Hepatocyte (in vitro differentiated cells): ENCODE data around the gene CRACR2A. TPM values are rescaled to one million over a fixed set of nuclear protein-coding genes. Genes with fewer than 3 reads are reported as not detected.

Experiments
- DNase-seq: peaks from one replicate; pipeline ENCODE4 v3.0.0-alpha.2; 2016; ENCODE audit warnings: low spot score
- H2AFZ ChIP-seq: fragments of 200-600 bp; sonication (generic); 2 replicates; pipeline ENCODE4 v1.6.0; 2016; ENCODE audit warnings: antibody characterized with exemption, mild to moderate bottlenecking
- H3K27ac ChIP-seq: fragments of 200-600 bp; sonication (generic); 2 replicates; pipeline ENCODE4 v1.5.1; 2016; ENCODE audit warnings: mild to moderate bottlenecking
- H3K27me3 ChIP-seq: fragments of 200-600 bp; sonication (generic); 2 replicates; pipeline ENCODE4 v1.6.1; 2016
- H3K36me3 ChIP-seq: fragments of 200-600 bp; sonication (generic); replicated peaks from 2 replicates; pipeline ENCODE4 v1.5.1; 2016; ENCODE audit warnings: low read depth; ENCODE audit not compliant: insufficient read depth
- H3K4me1 ChIP-seq: fragments of 200-600 bp; sonication (generic); 2 replicates; pipeline ENCODE4 v1.5.1; 2016; ENCODE audit warnings: mild to moderate bottlenecking, moderate library complexity; ENCODE audit not compliant: insufficient read depth
- H3K4me2 ChIP-seq: fragments of 200-600 bp; sonication (generic); 2 replicates; pipeline ENCODE4 v1.6.0; 2016
- H3K4me3 ChIP-seq: fragments of 200-600 bp; sonication (generic); 2 replicates; pipeline ENCODE4 v1.5.1; 2016; ENCODE audit warnings: mild to moderate bottlenecking
- H3K79me2 ChIP-seq: fragments of 200-600 bp; sonication (generic); 2 replicates; pipeline ENCODE4 v1.6.0; 2017; ENCODE audit warnings: mild to moderate bottlenecking
- H3K9me2 ChIP-seq: fragments of 200-600 bp; sonication (generic); replicated peaks from 2 replicates; pipeline ENCODE4 v1.6.0; 2017; ENCODE audit warnings: mild to moderate bottlenecking; ENCODE audit not compliant: insufficient read depth
- H3K9me3 ChIP-seq: fragments of 200-600 bp; sonication (generic); 2 replicates; pipeline ENCODE4 v1.5.1; 2016; ENCODE audit warnings: low read depth, mild to moderate bottlenecking
- H4K20me1 ChIP-seq: fragments of 200-600 bp; sonication (generic); 2 replicates; pipeline ENCODE4 v1.6.0; 2016; ENCODE audit warnings: mild to moderate bottlenecking; ENCODE audit not compliant: insufficient read depth, poor library complexity, severe bottlenecking
- EZH2 ChIP-seq: fragments of 200-600 bp; sonication (generic); IDR thresholded peaks from 2 replicates; pipeline ENCODE4 v1.6.1; 2016; ENCODE audit warnings: antibody characterized with exemption, mild to moderate bottlenecking, borderline replicate concordance
- EZH2phosphoT487 ChIP-seq: fragments of 200-600 bp; sonication (generic); IDR thresholded peaks from one replicate; pipeline ENCODE4 v1.6.1; 2018; ENCODE audit warnings: antibody characterized with exemption, mild to moderate bottlenecking, low read depth, moderate library complexity; ENCODE audit not compliant: unreplicated experiment, severe bottlenecking
- WGBS: methylation state at CpG from one replicate; pipeline ENCODE4 v1.1.6; 2016; ENCODE audit warnings: low lambda C conversion rate; ENCODE audit errors: missing lambda C conversion rate; 5-methylcytosine and 5-hydroxymethylcytosine counted together
- polyA plus RNA-seq: library from polyadenylated mRNA; unstranded; fragments of >200 nt; fragmentation: Nextera tagmentation; extraction: Ambion mirVana; gene quantifications from 2 replicates; pipeline ENCODE4 v1.2.1, GENCODE V29; 2016
- total RNA-seq: library from RNA; depleted of rRNA; stranded (reverse); fragments of >200 nt; gene quantifications from 2 replicates; pipeline ENCODE4 v1.2.3, GENCODE V29; 2014
- TF ChIP-seq, protein P1 (sequence below): fragments of 200-600 bp; sonication (generic); IDR thresholded peaks from 2 replicates; pipeline ENCODE4 v1.5.1; 2016; ENCODE audit warnings: antibody characterized with exemption, mild to moderate bottlenecking; ENCODE audit not compliant: poor library complexity

The CRACR2A gene
- total and polyA plus RNA-seq, 2 experiments from 2014 or later, result 0.30 to 0.80 TPM

- no peak for DNase-seq
- WGBS, result 47% methylated on average over 8 of the region's 8 CpGs
Observed at GRCh38 chr12:3727877-3728632, 24.9 kb downstream of the CRACR2A start.

DNA sequence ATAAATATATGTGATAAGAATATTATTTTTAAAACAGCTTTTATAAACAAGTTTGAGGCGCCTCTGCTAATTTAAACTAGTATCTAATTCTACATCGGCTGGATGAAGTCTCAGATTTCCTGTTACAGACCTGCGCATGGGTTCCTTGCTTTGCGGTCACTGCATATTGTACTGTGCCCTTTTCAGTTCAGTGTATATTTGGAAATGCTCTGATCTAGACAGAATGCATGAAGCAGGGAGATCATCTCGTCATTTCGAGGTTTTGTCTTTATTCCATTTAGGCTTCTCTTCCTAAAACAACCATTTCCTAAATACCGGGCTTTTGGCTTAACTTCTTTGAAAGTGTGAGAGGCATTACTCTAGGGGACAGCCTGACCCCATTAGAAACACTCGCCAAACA is 25.6 kb downstream of the CRACR2A start:
- no peaks in the 10 kb centered on the region for H3K9me2 ChIP-seq
- 93% methylated on average over 8 of the region's 8 CpGs for WGBS
- no peak for DNase-seq
- H3K4me1 ChIP-seq, result no peaks in the 10 kb centered on the region
- TF ChIP-seq EZH2, result no peak
- TF ChIP-seq EZH2phosphoT487, result no peak
- no peaks in the 10 kb centered on the region for H3K27me3 ChIP-seq
- no peaks in the 10 kb centered on the region for H4K20me1 ChIP-seq
- H3K4me3 ChIP-seq, result no peak overlapping the region
- H3K4me2 ChIP-seq, result no peak overlapping the region
- no peaks in the 10 kb centered on the region for H3K79me2 ChIP-seq
- H2AFZ ChIP-seq, result no peak overlapping the region
- no peak overlapping the region for H3K27ac ChIP-seq
- no peaks in the 10 kb centered on the region for H3K36me3 ChIP-seq
- no peaks in the 10 kb centered on the region for H3K9me3 ChIP-seq

More at GRCh38 chr12:3727877-3728632, 24.9 kb downstream of the CRACR2A start:
- H3K27ac ChIP-seq, result no peak overlapping the region
- no peaks in the 10 kb centered on the region for H3K79me2 ChIP-seq
- no peaks in the 10 kb centered on the region for H3K27me3 ChIP-seq
- no peaks in the 10 kb centered on the region for H3K9me2 ChIP-seq
- H3K9me3 ChIP-seq, result no peaks in the 10 kb centered on the region
- TF ChIP-seq EZH2 (no peak), EZH2phosphoT487 (no peak)
- TF ChIP-seq, protein P1, sequence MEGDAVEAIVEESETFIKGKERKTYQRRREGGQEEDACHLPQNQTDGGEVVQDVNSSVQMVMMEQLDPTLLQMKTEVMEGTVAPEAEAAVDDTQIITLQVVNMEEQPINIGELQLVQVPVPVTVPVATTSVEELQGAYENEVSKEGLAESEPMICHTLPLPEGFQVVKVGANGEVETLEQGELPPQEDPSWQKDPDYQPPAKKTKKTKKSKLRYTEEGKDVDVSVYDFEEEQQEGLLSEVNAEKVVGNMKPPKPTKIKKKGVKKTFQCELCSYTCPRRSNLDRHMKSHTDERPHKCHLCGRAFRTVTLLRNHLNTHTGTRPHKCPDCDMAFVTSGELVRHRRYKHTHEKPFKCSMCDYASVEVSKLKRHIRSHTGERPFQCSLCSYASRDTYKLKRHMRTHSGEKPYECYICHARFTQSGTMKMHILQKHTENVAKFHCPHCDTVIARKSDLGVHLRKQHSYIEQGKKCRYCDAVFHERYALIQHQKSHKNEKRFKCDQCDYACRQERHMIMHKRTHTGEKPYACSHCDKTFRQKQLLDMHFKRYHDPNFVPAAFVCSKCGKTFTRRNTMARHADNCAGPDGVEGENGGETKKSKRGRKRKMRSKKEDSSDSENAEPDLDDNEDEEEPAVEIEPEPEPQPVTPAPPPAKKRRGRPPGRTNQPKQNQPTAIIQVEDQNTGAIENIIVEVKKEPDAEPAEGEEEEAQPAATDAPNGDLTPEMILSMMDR, result no peak
- H3K4me2 ChIP-seq, result no peak overlapping the region
- no peak overlapping the region for H2AFZ ChIP-seq
- no peaks in the 10 kb centered on the region for H4K20me1 ChIP-seq
- no peaks in the 10 kb centered on the region for H3K36me3 ChIP-seq
- H3K4me1 ChIP-seq, result no peaks in the 10 kb centered on the region
- no peak overlapping the region for H3K4me3 ChIP-seq

DNA sequence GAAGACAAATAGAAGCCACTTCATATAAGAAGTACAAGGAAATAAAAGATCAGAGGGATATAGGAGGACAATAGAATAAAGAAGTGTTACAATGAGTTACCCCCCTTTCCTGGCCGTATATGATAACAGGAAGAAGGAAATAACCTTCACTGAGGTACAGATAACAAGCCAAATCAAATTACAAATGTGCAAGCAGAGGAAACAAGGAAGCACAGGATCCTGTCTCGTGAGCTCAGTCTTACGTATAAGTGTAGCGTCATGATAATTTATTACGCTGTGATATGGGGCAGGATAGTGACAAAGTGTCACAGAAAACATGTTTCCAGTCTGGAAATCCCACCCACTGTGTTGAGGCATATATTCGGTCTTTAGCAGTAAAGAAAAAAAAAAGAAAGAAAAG is 26.5 kb downstream of the CRACR2A start:
- H3K4me2 ChIP-seq, result no peak overlapping the region
- H3K27ac ChIP-seq, result no peak overlapping the region
- no peak for TF ChIP-seq EZH2phosphoT487
- no peak for TF ChIP-seq EZH2
- TF ChIP-seq, protein P1, result no peak
- H2AFZ ChIP-seq, result no peak overlapping the region
- no peak for DNase-seq
- no peak overlapping the region for H3K4me3 ChIP-seq
- H3K27me3 ChIP-seq, result no peaks in the 10 kb centered on the region
- no peaks in the 10 kb centered on the region for H3K4me1 ChIP-seq
- H3K79me2 ChIP-seq, result no peaks in the 10 kb centered on the region
- H3K36me3 ChIP-seq, result no peaks in the 10 kb centered on the region
- WGBS, result 82% methylated on average over 6 of the region's 6 CpGs
- H3K9me2 ChIP-seq, result no peaks in the 10 kb centered on the region
- H4K20me1 ChIP-seq, result no peaks in the 10 kb centered on the region
- H3K9me3 ChIP-seq, result no peaks in the 10 kb centered on the region

DNA sequence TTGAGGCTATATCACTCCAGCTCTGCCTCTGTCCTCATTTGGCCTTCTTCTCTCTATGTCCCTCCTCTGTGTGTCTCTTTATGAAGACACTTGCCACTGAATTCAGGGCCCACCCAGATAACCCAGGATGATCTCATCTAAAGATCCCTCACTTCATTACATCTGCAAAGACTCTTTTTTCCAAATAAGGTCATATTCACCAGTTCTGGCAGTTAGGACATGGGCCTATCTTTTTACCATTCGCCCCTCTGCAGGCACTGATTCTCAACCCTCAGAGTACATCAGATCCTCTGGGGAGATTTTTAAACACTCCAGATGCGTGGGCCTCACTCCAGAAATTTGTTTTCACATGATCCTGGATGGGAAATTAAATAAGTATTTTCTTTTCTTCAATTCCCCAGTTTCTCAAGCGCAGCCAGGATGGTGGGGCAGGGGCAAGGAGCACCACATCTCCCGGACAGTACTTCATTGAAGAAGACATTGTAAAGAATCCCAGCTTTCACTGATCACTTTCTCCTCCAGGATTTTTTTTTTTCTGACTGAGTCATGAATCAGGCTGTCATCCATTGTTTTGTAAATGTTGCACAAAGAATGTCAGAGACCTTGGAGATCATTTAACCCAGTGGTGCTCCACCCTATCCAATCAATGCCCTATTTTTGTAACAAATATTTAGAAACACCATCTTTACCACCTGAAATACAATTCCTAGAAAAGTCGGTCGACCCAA is 27.4 kb downstream of the CRACR2A start:
- 79% methylated on average over 6 of the region's 6 CpGs for WGBS
- Histone ChIP-seq H3K79me2 (no peaks in the 10 kb centered on the region), H3K9me3 (no peaks in the 10 kb centered on the region), H4K20me1 (no peaks in the 10 kb centered on the region), H3K36me3 (no peaks in the 10 kb centered on the region), H3K4me1 (no peaks in the 10 kb centered on the region), H3K9me2 (no peaks in the 10 kb centered on the region), H3K4me3 (no peak overlapping the region), H2AFZ (no peak overlapping the region), H3K27me3 (no peaks in the 10 kb centered on the region), H3K4me2 (no peak overlapping the region), H3K27ac (no peak overlapping the region)
- TF ChIP-seq EZH2phosphoT487, result no peak
- TF ChIP-seq, protein P1, result no peak
- TF ChIP-seq EZH2, result no peak
- DNase-seq, result no peak
